Mesenchymal stem cell (in vitro differentiated cells and primary cell): Measurements from ENCODE around the gene JPH3.
A peak's percentile ranks its signal among the peaks of the same experiment; 100 is the strongest.

Experiments
- DNase-seq: peaks from one replicate; pipeline ENCODE4 v3.0.0-alpha.2; 2013
- H2AFZ ChIP-seq: one replicate; pipeline ENCODE4 v1.6.1; 2013; ENCODE audit warnings: low read depth, mild to moderate bottlenecking, control low read depth, inconsistent platforms, low read length, moderate library complexity
- H2AK5ac ChIP-seq: 2 replicates; pipeline ENCODE4 v1.6.1; 2013; ENCODE audit warnings: low read length, moderate library complexity, mild to moderate bottlenecking, inconsistent platforms; ENCODE audit not compliant: severe bottlenecking
- H2BK120ac ChIP-seq: one replicate; pipeline ENCODE4 v1.6.1; 2013; ENCODE audit warnings: low read depth, mild to moderate bottlenecking, inconsistent platforms, low read length, moderate library complexity
- H2BK12ac ChIP-seq, 2 experiments: one replicate each; pipeline ENCODE4 v1.6.1; 2013; ENCODE audit warnings: inconsistent platforms in 2 of 2, low read length in 2 of 2, mild to moderate bottlenecking in 2 of 2, moderate library complexity in 2 of 2, control low read depth in 1 of 2
- H2BK15ac ChIP-seq: one replicate; pipeline ENCODE4 v1.6.1; 2013; ENCODE audit warnings: mild to moderate bottlenecking, low read depth, inconsistent platforms; ENCODE audit not compliant: poor library complexity, severe bottlenecking
- H2BK5ac ChIP-seq: 2 replicates; pipeline ENCODE4 v1.6.1; 2013; ENCODE audit warnings: low read depth, mild to moderate bottlenecking, low read length, control low read depth, inconsistent platforms; ENCODE audit not compliant: poor library complexity, severe bottlenecking
- H3K14ac ChIP-seq, 2 experiments: one replicate each; pipeline ENCODE4 v1.6.1; 2013; ENCODE audit warnings: inconsistent platforms in 2 of 2, low read length in 2 of 2, control low read depth in 1 of 2, mild to moderate bottlenecking in 1 of 2, moderate library complexity in 1 of 2
- H3K18ac ChIP-seq, 2 experiments: one replicate each; pipeline ENCODE4 v1.6.1; 2013; ENCODE audit warnings: inconsistent platforms in 2 of 2, low read length in 2 of 2, control low read depth in 1 of 2, low read depth in 1 of 2, mild to moderate bottlenecking in 1 of 2
- H3K23ac ChIP-seq, 2 experiments: one replicate each; pipeline ENCODE4 v1.6.1; 2013; ENCODE audit warnings: inconsistent platforms in 2 of 2, low read length in 2 of 2, mild to moderate bottlenecking in 2 of 2, moderate library complexity in 2 of 2, control low read depth in 1 of 2
- H3K27ac ChIP-seq: 2 replicates; pipeline ENCODE4 v1.5.1; 2013; ENCODE audit warnings: mild to moderate bottlenecking, moderate library complexity, low read length, control low read depth, inconsistent platforms; ENCODE audit not compliant: poor library complexity, severe bottlenecking
- H3K27me3 ChIP-seq, 2 experiments: 2 replicates each; pipeline versions ENCODE4 v1.6.1 to v1.7.0; 2013; ENCODE audit warnings: low read length in 2 of 2, mild to moderate bottlenecking in 2 of 2, moderate library complexity in 2 of 2, control low read depth in 1 of 2, inconsistent platforms in 1 of 2; ENCODE audit not compliant: control insufficient read depth in 1 of 2, insufficient read depth in 1 of 2
- H3K36me3 ChIP-seq, 2 experiments: 2 replicates each; pipeline versions ENCODE4 v1.6.1 to v1.7.0; 2013; ENCODE audit warnings: low read length in 2 of 2, control low read depth in 1 of 2, inconsistent platforms in 1 of 2, low read depth in 1 of 2, mild to moderate bottlenecking in 1 of 2; ENCODE audit not compliant: insufficient read depth in 2 of 2, control insufficient read depth in 1 of 2
- H3K4ac ChIP-seq, 2 experiments: one replicate each; pipeline ENCODE4 v1.6.1; 2013; ENCODE audit warnings: inconsistent platforms in 2 of 2, low read length in 2 of 2, mild to moderate bottlenecking in 2 of 2, moderate library complexity in 2 of 2, control low read depth in 1 of 2, low read depth in 1 of 2
- H3K4me1 ChIP-seq: 2 replicates; pipeline ENCODE4 v1.6.1; 2013; ENCODE audit warnings: low read depth, low read length, control low read depth; ENCODE audit not compliant: control insufficient read depth, insufficient read depth
- H3K4me2 ChIP-seq: 2 replicates; pipeline ENCODE4 v1.6.1; 2013; ENCODE audit warnings: low read length, mild to moderate bottlenecking, inconsistent platforms; ENCODE audit not compliant: poor library complexity, severe bottlenecking
- H3K4me3 ChIP-seq, 2 experiments: 2 replicates each; pipeline versions ENCODE4 v1.5.1 to v1.7.0; 2013; ENCODE audit warnings: low read length in 2 of 2, mild to moderate bottlenecking in 2 of 2, control low read depth in 1 of 2, low read depth in 1 of 2; ENCODE audit not compliant: insufficient read depth in 1 of 2
- H3K79me1 ChIP-seq: replicated peaks from 2 replicates; pipeline ENCODE4 v1.6.1; 2013; ENCODE audit warnings: mild to moderate bottlenecking, control low read depth, low read length, inconsistent platforms; ENCODE audit not compliant: poor library complexity, severe bottlenecking
- H3K9ac ChIP-seq: 2 replicates; pipeline ENCODE4 v1.7.0; 2013; ENCODE audit warnings: mild to moderate bottlenecking, low read length, moderate library complexity
- H3K9me3 ChIP-seq: 2 replicates; pipeline ENCODE4 v1.7.0; 2013; ENCODE audit warnings: mild to moderate bottlenecking, low read length; ENCODE audit not compliant: control insufficient read depth
- H4K8ac ChIP-seq: one replicate; pipeline ENCODE4 v1.6.1; 2013; ENCODE audit warnings: inconsistent platforms, mild to moderate bottlenecking, low read length, moderate library complexity
- H4K91ac ChIP-seq: one replicate; pipeline ENCODE4 v1.6.1; 2013; ENCODE audit warnings: mild to moderate bottlenecking, low read length, inconsistent platforms
- WGBS: methylation state at CpG from one replicate; pipeline ENCODE4 v1.1.7; 2013; ENCODE audit warnings: mixed read lengths; 5-methylcytosine and 5-hydroxymethylcytosine counted together

JPH3 gene

DNA sequence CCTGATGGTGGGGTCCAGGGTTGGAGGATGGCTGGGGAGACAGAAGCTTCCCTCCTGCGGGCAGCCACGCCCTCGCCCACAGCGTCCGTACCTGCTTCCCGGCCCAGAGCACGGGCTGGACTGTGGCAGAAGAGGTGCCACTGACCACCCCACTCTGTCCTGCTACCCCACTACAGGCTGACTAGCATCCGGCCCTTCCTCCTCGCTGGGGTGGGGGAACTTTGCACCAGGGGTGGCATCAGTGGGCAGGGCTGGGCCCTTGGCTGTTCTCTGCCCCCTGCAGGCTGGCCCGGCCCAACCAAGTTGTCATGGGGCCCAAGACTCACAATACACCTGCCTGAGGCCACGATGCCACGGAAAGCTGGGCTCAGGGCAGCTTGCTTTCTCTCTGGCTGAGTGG lies 90.4 kb downstream of the JPH3 start:
- H3K4me2 ChIP-seq, result no peak overlapping the region
- H3K27ac ChIP-seq, result no peak overlapping the region
- peaks cover 5% of the 10 kb centered on the region for H3K4me1 ChIP-seq
- H3K27me3 ChIP-seq, result peaks cover 0 to 43% of the 10 kb centered on the region in 2 experiments
- H2AFZ ChIP-seq, result no peak overlapping the region
- H3K14ac ChIP-seq, result no peak overlapping the region
- no peak overlapping the region for H3K23ac ChIP-seq
- H2BK15ac ChIP-seq, result no peak overlapping the region
- H3K4me3 ChIP-seq, result no peak overlapping the region
- no peak for DNase-seq
- H2AK5ac ChIP-seq, result no peak overlapping the region
- peaks cover 7 to 36% of the 10 kb centered on the region in 2 experiments for H3K36me3 ChIP-seq
- H3K4ac ChIP-seq, result no peak overlapping the region
- no peak overlapping the region for H3K9ac ChIP-seq
- H3K9me3 ChIP-seq, result no peaks in the 10 kb centered on the region
- H4K8ac ChIP-seq, result peak overlapping the region; percentile 61
- no peak overlapping the region for H3K18ac ChIP-seq
- H2BK12ac ChIP-seq, result no peak overlapping the region
- no peak overlapping the region for H2BK120ac ChIP-seq
- no peaks in the 10 kb centered on the region for H3K79me1 ChIP-seq
- H2BK5ac ChIP-seq, result no peak overlapping the region
- no peak overlapping the region for H4K91ac ChIP-seq
- WGBS, result 92% methylated on average over 10 of the region's 12 CpGs

DNA sequence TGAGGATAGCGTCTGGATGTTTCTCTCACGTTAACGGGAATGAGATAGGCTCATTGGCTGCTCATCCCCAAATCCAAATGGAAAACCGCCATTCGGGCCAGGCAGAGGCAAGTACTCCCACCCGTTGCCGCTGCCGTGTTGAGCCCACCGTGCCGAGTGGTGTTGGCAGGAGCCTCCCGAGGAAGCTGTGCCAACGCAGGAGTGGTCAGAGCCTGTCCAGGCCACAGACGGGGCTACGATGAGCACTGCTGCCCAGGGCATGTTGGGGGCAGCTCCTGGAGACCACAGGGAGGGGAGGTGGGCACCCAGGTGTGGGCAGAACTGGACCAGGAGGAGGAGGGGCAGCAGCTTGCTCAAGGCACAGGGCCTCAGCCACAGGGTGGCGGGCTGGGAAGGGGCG lies 91.5 kb downstream of the JPH3 start:
- Histone ChIP-seq H2BK120ac (no peak overlapping the region), H3K4ac (no peak overlapping the region), H3K79me1 (no peaks in the 10 kb centered on the region), H3K14ac (no peak overlapping the region), H3K9ac (no peak overlapping the region), H4K8ac (no peak overlapping the region), H3K4me2 (no peak overlapping the region), H3K4me1 (peaks cover 5% of the 10 kb centered on the region), H3K4me3 (no peak overlapping the region), H2AFZ (no peak overlapping the region), H2BK12ac (no peak overlapping the region), H2BK15ac (no peak overlapping the region), H3K27me3 (peaks cover 0 to 33% of the 10 kb centered on the region in 2 experiments), H4K91ac (no peak overlapping the region), H3K36me3 (peaks cover 7 to 45% of the 10 kb centered on the region in 2 experiments), H2BK5ac (no peak overlapping the region), H3K18ac (no peak overlapping the region), H2AK5ac (no peak overlapping the region), H3K23ac (no peak overlapping the region), H3K27ac (no peak overlapping the region), H3K9me3 (no peaks in the 10 kb centered on the region)
- DNase-seq, result no peak
- WGBS, result 97% methylated on average over 16 of the region's 16 CpGs

DNA sequence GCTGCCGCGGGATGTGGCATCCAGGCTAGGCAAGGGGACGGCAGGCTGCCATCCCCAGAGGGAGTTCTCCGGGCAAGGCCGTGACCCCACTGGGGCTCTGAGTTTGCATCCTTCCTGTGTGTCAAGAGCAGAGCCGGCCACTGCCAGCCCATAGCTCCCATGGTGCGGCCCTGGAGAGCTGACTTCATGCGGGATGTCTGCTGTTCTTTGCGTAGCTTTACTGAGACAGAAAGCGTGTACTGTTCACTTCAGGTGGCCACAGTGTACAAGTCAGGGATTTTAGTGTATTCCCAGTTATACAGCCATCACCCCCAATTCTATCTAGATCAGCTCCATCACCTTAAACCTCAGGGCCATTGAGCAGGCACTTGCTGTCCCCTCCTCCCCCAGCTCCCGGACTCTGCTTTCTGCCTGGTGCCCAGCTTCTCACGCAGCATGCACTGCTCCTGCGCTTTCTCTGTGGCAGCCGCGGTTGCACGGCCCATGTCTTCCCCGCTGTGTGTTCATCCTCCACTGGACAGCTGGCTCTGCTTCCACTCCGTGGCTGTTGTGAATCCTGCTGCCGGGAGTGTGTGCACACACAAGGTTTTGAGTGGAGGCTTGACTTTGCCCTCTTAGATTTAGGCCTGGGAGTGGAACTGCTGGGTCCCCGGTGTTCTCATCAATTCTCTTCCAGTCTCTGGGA lies 92.3 kb downstream of the JPH3 start:
- Histone ChIP-seq H3K79me1 (no peaks in the 10 kb centered on the region), H2BK5ac (no peak overlapping the region), H2AFZ (no peak overlapping the region), H2BK120ac (no peak overlapping the region), H4K91ac (no peak overlapping the region), H3K9me3 (no peaks in the 10 kb centered on the region), H2AK5ac (no peak overlapping the region), H3K4me2 (no peak overlapping the region), H2BK12ac (no peak overlapping the region), H3K18ac (no peak overlapping the region), H4K8ac (no peak overlapping the region), H3K4me1 (peaks cover 5% of the 10 kb centered on the region), H3K27ac (no peak overlapping the region), H3K23ac (no peak overlapping the region), H3K4ac (no peak overlapping the region), H3K4me3 (no peak overlapping the region), H3K36me3 (peaks cover 7 to 51% of the 10 kb centered on the region in 2 experiments), H3K14ac (no peak overlapping the region), H3K9ac (no peak overlapping the region), H2BK15ac (no peak overlapping the region), H3K27me3 (peaks cover 0 to 26% of the 10 kb centered on the region in 2 experiments)
- 94% methylated on average over 20 of the region's 20 CpGs for WGBS
- DNase-seq, result no peak

DNA sequence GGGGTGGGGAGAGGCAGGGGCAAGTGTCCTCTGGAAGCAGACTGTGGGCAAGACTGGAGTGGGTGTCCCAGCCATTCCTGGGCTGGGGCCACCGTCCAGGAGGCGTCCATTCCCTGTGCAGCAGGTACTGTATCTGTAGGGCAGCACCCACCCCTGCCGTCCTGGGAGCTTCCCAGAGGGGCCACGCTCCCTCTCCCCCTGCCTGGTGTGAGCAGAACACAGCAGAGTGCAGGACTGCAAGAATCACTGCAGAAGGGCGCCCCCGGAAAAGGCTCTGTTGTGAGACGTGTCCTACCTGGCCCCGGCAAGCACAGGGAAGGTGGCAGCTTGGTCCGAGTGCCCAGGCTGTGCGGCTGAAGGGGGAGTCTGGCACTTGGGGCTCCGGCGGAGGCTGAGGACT lies 93.2 kb downstream of the JPH3 start:
- Histone ChIP-seq H3K4me1 (peaks cover 5% of the 10 kb centered on the region), H3K4me2 (no peak overlapping the region), H3K23ac (no peak overlapping the region), H3K9me3 (no peaks in the 10 kb centered on the region), H2BK15ac (no peak overlapping the region), H3K9ac (no peak overlapping the region), H3K36me3 (peaks cover 12 to 57% of the 10 kb centered on the region in 2 experiments), H4K8ac (no peak overlapping the region), H2BK5ac (no peak overlapping the region), H3K79me1 (no peaks in the 10 kb centered on the region), H2AK5ac (no peak overlapping the region), H3K27me3 (peaks cover 0 to 21% of the 10 kb centered on the region in 2 experiments), H3K18ac (no peak overlapping the region), H3K27ac (no peak overlapping the region), H2BK120ac (no peak overlapping the region), H3K4ac (no peak overlapping the region), H3K4me3 (no peak overlapping the region), H4K91ac (no peak overlapping the region), H3K14ac (no peak overlapping the region), H2AFZ (no peak overlapping the region), H2BK12ac (no peak overlapping the region)
- no peak for DNase-seq
- 94% methylated on average over 12 of the region's 12 CpGs for WGBS
